OCI-LY3 (cell line): ENCODE results near the gene KISS1.

ENCODE experiments used
- CTCF ChIP-seq: fragments of 200-600, 300-600 bp; sonication (generic); IDR thresholded peaks from 2 replicates; pipeline ENCODE4 v1.5.1; 2014; ENCODE audit warnings: antibody characterized with exemption, low read length, low read depth
- EZH2phosphoT487 ChIP-seq: fragments of 200-600 bp; shearing (Covaris generic); IDR thresholded peaks from 2 replicates; pipeline ENCODE4 v1.6.1; 2018; ENCODE audit warnings: antibody characterized with exemption, mixed run types, low read depth

- TF ChIP-seq CTCF: no peak
- TF ChIP-seq EZH2phosphoT487: no peak
These were observed 55.2 kb downstream of the KISS1 start for GRCh38 chr1:204141131-204141530.
